ENCODE results near the gene DENND2A. TPM values are rescaled to one million over a fixed set of nuclear protein-coding genes. Genes with fewer than 3 reads are reported as not detected.

Gene DENND2A
- total and polyA plus RNA-seq, 2 experiments from 2014 or later: 6.7 to 8.4 TPM

GRCh38 chr7:140683657-140684056 is 43.0 kb upstream of the DENND2A start:
- Histone ChIP-seq H3K9me2 (replicated peaks; ENCODE audit: insufficient read depth) (no peaks in the 10 kb centered on the region), H3K4me1 (ENCODE audit: insufficient read depth) (no peaks in the 10 kb centered on the region), H3K4me2 (no peak overlapping the region), H3K36me3 (replicated peaks; ENCODE audit: insufficient read depth, low read depth) (no peaks in the 10 kb centered on the region), H3K79me2 (no peaks in the 10 kb centered on the region), H3K4me3 (no peak overlapping the region), H4K20me1 (ENCODE audit: insufficient read depth, poor library complexity, severe bottlenecking) (no peaks in the 10 kb centered on the region), H3K27ac (no peak overlapping the region), H3K9me3 (ENCODE audit: low read depth) (no peaks in the 10 kb centered on the region), H2AFZ (no peak overlapping the region), H3K27me3 (no peaks in the 10 kb centered on the region)
- TF ChIP-seq EZH2phosphoT487 (IDR thresholded peaks at IDR 0.05; ENCODE audit: low read depth, severe bottlenecking, unreplicated experiment): no peak
- TF ChIP-seq, protein P1, sequence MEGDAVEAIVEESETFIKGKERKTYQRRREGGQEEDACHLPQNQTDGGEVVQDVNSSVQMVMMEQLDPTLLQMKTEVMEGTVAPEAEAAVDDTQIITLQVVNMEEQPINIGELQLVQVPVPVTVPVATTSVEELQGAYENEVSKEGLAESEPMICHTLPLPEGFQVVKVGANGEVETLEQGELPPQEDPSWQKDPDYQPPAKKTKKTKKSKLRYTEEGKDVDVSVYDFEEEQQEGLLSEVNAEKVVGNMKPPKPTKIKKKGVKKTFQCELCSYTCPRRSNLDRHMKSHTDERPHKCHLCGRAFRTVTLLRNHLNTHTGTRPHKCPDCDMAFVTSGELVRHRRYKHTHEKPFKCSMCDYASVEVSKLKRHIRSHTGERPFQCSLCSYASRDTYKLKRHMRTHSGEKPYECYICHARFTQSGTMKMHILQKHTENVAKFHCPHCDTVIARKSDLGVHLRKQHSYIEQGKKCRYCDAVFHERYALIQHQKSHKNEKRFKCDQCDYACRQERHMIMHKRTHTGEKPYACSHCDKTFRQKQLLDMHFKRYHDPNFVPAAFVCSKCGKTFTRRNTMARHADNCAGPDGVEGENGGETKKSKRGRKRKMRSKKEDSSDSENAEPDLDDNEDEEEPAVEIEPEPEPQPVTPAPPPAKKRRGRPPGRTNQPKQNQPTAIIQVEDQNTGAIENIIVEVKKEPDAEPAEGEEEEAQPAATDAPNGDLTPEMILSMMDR (IDR thresholded peaks at IDR 0.05; ENCODE audit: poor library complexity): no peak
- TF ChIP-seq EZH2 (IDR thresholded peaks at IDR 0.05; ENCODE audit: borderline replicate concordance): no peak
- DNase-seq (ENCODE audit: low spot score): no peak
- 83% methylated on average over 3 of the region's 3 CpGs for WGBS (ENCODE audit: low lambda C conversion rate, missing lambda C conversion rate)

DNA sequence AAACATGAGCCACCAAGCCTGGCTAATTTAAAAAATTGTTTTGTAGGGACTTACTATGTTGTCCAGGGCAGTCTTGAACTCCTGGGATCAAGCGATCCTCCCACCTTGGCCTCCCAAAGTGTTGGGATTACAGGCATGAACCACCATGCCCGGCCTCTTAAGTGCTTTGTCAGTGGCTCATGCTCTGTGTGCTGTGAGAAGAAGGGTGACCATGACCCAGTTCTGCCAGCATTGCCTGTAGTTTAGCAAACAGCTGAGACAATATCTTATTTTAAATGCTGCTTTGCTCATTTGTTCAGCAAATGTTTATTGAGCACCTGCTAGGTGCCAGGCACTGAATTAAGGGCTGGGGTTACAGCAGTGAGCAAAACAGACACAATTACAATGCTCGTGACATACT is 41.2 kb upstream of the DENND2A start:
- Histone ChIP-seq H2AFZ (no peak overlapping the region), H3K27me3 (no peaks in the 10 kb centered on the region), H3K27ac (no peak overlapping the region), H3K4me3 (no peak overlapping the region), H3K4me2 (no peak overlapping the region), H3K9me3 (ENCODE audit: low read depth) (no peaks in the 10 kb centered on the region), H3K9me2 (replicated peaks; ENCODE audit: insufficient read depth) (no peaks in the 10 kb centered on the region), H3K79me2 (no peaks in the 10 kb centered on the region), H3K4me1 (ENCODE audit: insufficient read depth) (no peaks in the 10 kb centered on the region), H3K36me3 (replicated peaks; ENCODE audit: insufficient read depth, low read depth) (no peaks in the 10 kb centered on the region), H4K20me1 (ENCODE audit: insufficient read depth, poor library complexity, severe bottlenecking) (no peaks in the 10 kb centered on the region)
- TF ChIP-seq, protein P1 (IDR thresholded peaks at IDR 0.05; ENCODE audit: poor library complexity): no peak
- TF ChIP-seq EZH2phosphoT487 (IDR thresholded peaks at IDR 0.05; ENCODE audit: low read depth, severe bottlenecking, unreplicated experiment) (no peak), EZH2 (IDR thresholded peaks at IDR 0.05; ENCODE audit: borderline replicate concordance) (no peak)
- 98% methylated on average over 3 of the region's 3 CpGs for WGBS (ENCODE audit: low lambda C conversion rate, missing lambda C conversion rate)
- DNase-seq (ENCODE audit: low spot score): no peak

DNA sequence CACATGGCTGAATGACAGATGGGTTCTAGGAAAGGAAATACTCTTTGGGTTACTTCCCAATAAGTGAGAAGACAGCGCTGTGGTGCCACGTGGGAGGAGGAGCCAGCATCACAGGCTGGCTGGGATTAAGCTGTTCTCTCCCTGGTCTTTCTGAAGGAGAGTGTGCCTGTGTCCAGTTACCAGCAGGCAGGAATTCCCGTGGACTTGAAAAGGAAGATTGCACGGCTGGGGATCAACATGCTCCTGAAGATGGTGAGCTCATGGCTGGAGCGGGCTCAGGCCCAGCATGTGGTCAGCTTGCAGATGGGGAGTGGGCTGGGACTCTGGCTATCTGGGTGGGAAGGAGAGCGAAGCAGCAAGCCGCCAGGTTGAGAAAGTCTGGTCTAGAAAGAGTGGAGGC is 40.3 kb upstream of the DENND2A start:
- no peak for TF ChIP-seq EZH2 (IDR thresholded peaks at IDR 0.05; ENCODE audit: borderline replicate concordance)
- TF ChIP-seq, protein P1 (IDR thresholded peaks at IDR 0.05; ENCODE audit: poor library complexity): no peak
- TF ChIP-seq EZH2phosphoT487 (IDR thresholded peaks at IDR 0.05; ENCODE audit: low read depth, severe bottlenecking, unreplicated experiment): no peak
- Histone ChIP-seq H3K9me2 (replicated peaks; ENCODE audit: insufficient read depth) (no peaks in the 10 kb centered on the region), H3K9me3 (ENCODE audit: low read depth) (no peaks in the 10 kb centered on the region), H4K20me1 (ENCODE audit: insufficient read depth, poor library complexity, severe bottlenecking) (no peaks in the 10 kb centered on the region), H3K4me3 (no peak overlapping the region), H3K27me3 (no peaks in the 10 kb centered on the region), H2AFZ (no peak overlapping the region), H3K79me2 (no peaks in the 10 kb centered on the region), H3K27ac (no peak overlapping the region), H3K4me1 (ENCODE audit: insufficient read depth) (no peaks in the 10 kb centered on the region), H3K36me3 (replicated peaks; ENCODE audit: insufficient read depth, low read depth) (no peaks in the 10 kb centered on the region), H3K4me2 (no peak overlapping the region)
- DNase-seq (ENCODE audit: low spot score): no peak
- WGBS (ENCODE audit: low lambda C conversion rate, missing lambda C conversion rate): 79% methylated on average over 7 of the region's 7 CpGs

DNA sequence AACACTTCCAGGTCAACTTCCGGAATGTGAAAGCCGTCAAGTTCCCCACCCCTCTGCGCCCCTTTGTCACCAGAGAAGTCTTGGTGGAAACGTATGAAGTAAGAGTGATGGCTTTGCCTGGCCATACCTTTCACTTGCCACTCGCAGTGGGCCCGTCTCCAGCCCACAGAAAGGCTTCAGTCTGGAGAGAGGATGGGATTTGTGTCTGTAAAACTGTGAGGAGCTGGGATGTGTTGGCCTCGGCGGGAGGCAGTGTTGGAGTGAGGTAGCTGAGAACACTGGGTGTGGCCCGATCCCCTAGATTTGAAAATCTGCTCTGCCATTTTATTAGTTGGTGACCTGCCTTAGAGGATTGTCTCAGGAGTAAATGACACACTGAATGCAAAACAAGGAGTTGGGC is 38.6 kb upstream of the DENND2A start:
- no peak for DNase-seq (ENCODE audit: low spot score)
- H3K27me3 ChIP-seq: no peaks in the 10 kb centered on the region

More for the DNA sequence above, 38.6 kb upstream of the DENND2A start:
- no peak overlapping the region for H3K4me3 ChIP-seq
- no peaks in the 10 kb centered on the region for H3K36me3 ChIP-seq (replicated peaks; ENCODE audit: insufficient read depth, low read depth)
- 94% methylated on average over 9 of the region's 9 CpGs for WGBS (ENCODE audit: low lambda C conversion rate, missing lambda C conversion rate)
- H3K27ac ChIP-seq: no peak overlapping the region
- no peaks in the 10 kb centered on the region for H3K9me3 ChIP-seq (ENCODE audit: low read depth)
- TF ChIP-seq, protein P1 (IDR thresholded peaks at IDR 0.05; ENCODE audit: poor library complexity): no peak
- TF ChIP-seq EZH2 (IDR thresholded peaks at IDR 0.05; ENCODE audit: borderline replicate concordance): no peak
- TF ChIP-seq EZH2phosphoT487 (IDR thresholded peaks at IDR 0.05; ENCODE audit: low read depth, severe bottlenecking, unreplicated experiment): no peak
- no peaks in the 10 kb centered on the region for H3K79me2 ChIP-seq
- H3K9me2 ChIP-seq (replicated peaks; ENCODE audit: insufficient read depth): no peaks in the 10 kb centered on the region
- no peak overlapping the region for H3K4me2 ChIP-seq
- H2AFZ ChIP-seq: no peak overlapping the region
- H3K4me1 ChIP-seq (ENCODE audit: insufficient read depth): peaks cover 7% of the 10 kb centered on the region
- H4K20me1 ChIP-seq (ENCODE audit: insufficient read depth, poor library complexity, severe bottlenecking): no peaks in the 10 kb centered on the region

All from hepatocyte (in vitro differentiated cells).